Superior temporal gyrus (tissue), 1 donor: ENCODE data around the gene GATAD2A.
"Not testable (repeated sequence)": the region's sequence is repeated elsewhere in the genome, so short reads cannot be mapped to it uniquely, and the experiment has no call there.

ENCODE experiments used
- DNase-seq: peaks from one replicate; pipeline ENCODE4 v3.0.0-alpha.2; 2016; ENCODE audit errors: extremely low spot score

The GATAD2A gene

GRCh38 chr19:19466201-19466600, 60.7 kb downstream of the GATAD2A start:
- DNase-seq = no peak

GRCh38 chr19:19468424-19469050, 63.1 kb downstream of the GATAD2A start:
- no peak for DNase-seq

- no peak for DNase-seq
Measured at GRCh38 chr19:19470579-19470978, 65.1 kb downstream of the GATAD2A start.

GRCh38 chr19:19471682-19472081, 66.2 kb downstream of the GATAD2A start:
- no peak for DNase-seq

- DNase-seq = not testable (repeated sequence)
Measured at GRCh38 chr19:19472106-19472505, 66.6 kb downstream of the GATAD2A start.

- no peak for DNase-seq
Measured at GRCh38 chr19:19475015-19475765, 69.7 kb downstream of the GATAD2A start.

GRCh38 chr19:19475849-19476828, 70.7 kb downstream of the GATAD2A start:
- DNase-seq = no peak

GRCh38 chr19:19477705-19478383, 72.4 kb downstream of the GATAD2A start:
- DNase-seq = no peak

GRCh38 chr19:19480688-19481087, 75.2 kb downstream of the GATAD2A start:
- no peak for DNase-seq

- DNase-seq = no peak
Measured at GRCh38 chr19:19482809-19483596, 77.5 kb downstream of the GATAD2A start.

GRCh38 chr19:19485161-19485997, 79.9 kb downstream of the GATAD2A start:
- no peak for DNase-seq

- DNase-seq = no peak
Measured at GRCh38 chr19:19485998-19486290, 80.5 kb downstream of the GATAD2A start.

- DNase-seq = no peak
Measured at GRCh38 chr19:19486343-19487076, 81.0 kb downstream of the GATAD2A start.

GRCh38 chr19:19487077-19487949, 81.8 kb downstream of the GATAD2A start:
- no peak for DNase-seq

- no peak for DNase-seq
Measured at GRCh38 chr19:19487950-19488874, 82.7 kb downstream of the GATAD2A start.

- DNase-seq = peak; percentile 68
Measured at GRCh38 chr19:19488875-19489690, 83.6 kb downstream of the GATAD2A start.
